Measurements from ENCODE around the gene RBM42.

The RBM42 gene

DNA sequence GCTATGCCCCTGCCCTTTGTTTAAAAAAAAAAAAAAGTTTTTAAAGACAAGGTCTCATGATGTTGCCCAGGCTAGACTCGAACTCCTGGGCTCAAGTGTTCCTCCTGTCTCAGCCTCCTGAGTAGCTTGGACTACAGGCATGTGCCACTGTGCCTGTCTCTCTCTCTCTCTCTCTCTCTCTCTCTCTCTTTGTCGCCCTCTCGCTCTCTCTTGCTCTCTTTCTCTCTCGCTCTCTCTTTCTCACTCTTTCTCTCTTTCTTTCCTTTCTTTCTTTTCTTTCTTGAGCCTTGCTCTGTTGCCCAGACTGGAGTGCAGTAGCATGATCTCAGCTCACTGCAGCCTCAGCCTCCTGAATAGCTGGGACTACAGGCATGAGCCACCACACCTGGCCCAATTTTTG lies 26.8 kb downstream of the RBM42 start:
- Histone ChIP-seq H3K4me3 (ENCODE audit: low read depth in 1 of 2, low read length in 1 of 2) (no peak overlapping the region), H3K36me3 (peaks cover 96% of the 10 kb centered on the region), H3K9me3 (no peaks in the 10 kb centered on the region), H3K27ac (no peak overlapping the region), H3K27me3 (no peaks in the 10 kb centered on the region), H3K4me1 (ENCODE audit: control insufficient read depth in 1 of 2, insufficient read depth in 1 of 2, low read depth in 1 of 2, low read length in 1 of 2) (peaks cover 3 to 4% of the 10 kb centered on the region in 2 experiments)
- TF ChIP-seq, protein P1, sequence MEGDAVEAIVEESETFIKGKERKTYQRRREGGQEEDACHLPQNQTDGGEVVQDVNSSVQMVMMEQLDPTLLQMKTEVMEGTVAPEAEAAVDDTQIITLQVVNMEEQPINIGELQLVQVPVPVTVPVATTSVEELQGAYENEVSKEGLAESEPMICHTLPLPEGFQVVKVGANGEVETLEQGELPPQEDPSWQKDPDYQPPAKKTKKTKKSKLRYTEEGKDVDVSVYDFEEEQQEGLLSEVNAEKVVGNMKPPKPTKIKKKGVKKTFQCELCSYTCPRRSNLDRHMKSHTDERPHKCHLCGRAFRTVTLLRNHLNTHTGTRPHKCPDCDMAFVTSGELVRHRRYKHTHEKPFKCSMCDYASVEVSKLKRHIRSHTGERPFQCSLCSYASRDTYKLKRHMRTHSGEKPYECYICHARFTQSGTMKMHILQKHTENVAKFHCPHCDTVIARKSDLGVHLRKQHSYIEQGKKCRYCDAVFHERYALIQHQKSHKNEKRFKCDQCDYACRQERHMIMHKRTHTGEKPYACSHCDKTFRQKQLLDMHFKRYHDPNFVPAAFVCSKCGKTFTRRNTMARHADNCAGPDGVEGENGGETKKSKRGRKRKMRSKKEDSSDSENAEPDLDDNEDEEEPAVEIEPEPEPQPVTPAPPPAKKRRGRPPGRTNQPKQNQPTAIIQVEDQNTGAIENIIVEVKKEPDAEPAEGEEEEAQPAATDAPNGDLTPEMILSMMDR (IDR thresholded peaks at IDR 0.05) = no peak

DNA sequence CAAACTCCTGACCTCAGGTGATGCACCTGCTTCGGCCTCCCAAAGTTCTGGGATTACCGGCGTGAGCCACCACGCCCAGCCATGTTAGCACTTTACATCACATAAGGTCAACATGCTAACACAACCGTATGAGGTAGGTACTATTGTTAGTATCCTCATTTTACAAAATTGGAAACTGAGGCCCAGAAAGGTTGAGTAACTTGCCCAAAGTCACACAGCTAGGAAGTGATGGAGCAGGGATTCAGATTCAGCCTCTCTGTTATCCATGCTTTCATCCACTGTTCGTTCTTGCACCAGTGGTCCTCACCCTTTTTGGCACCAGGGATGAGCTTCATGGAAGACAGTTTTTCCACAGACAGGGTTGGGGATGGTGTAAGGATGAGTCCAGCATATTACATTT lies 27.9 kb downstream of the RBM42 start:
- Histone ChIP-seq H3K27me3 (no peaks in the 10 kb centered on the region), H3K27ac (no peak overlapping the region), H3K36me3 (peaks cover 94% of the 10 kb centered on the region), H3K4me3 (ENCODE audit: low read depth in 1 of 2, low read length in 1 of 2) (no peak overlapping the region), H3K4me1 (ENCODE audit: control insufficient read depth in 1 of 2, insufficient read depth in 1 of 2, low read depth in 1 of 2, low read length in 1 of 2) (no peaks in the 10 kb centered on the region), H3K9me3 (no peaks in the 10 kb centered on the region)
- TF ChIP-seq, protein P1 (IDR thresholded peaks at IDR 0.05) = no peak

DNA sequence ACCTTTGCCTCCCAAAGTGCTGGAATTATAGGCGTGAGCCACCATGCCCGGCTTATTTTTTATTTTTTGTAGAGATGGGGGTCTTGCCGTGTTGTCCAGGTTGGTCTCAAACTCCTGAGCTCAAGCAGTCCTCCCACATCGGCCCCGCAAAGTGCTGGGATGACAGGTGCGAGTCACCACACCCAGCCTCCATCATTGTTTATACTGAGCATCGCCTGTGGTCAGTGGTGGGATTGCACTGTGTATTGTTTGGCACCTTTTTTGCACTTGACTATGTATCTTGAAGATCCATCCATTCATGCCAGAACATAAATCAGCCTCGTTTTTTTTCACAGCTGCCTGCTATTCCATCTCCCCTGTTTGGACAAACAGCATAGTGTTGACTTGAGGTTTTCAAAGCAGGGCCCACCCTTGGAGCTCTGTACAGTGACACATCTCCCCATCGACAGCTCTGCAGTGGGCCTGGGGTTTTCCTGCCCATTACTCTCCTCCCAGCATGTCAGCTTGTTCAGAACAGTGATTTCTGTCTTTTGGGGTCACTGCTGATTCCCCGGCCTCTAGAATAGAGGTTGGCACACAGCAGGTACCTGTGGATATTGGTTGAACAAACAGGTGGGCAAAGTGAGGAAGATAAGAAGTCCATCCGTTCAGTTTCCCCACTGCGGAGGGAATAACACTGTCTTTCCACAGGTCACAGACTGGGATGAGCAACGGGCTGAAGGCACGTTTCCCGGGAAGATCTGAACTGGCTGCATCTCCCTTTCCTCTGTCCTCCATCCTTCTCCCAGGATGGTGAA lies 29.3 kb downstream of the RBM42 start:
- Histone ChIP-seq H3K4me1 (ENCODE audit: control insufficient read depth in 1 of 2, insufficient read depth in 1 of 2, low read depth in 1 of 2, low read length in 1 of 2) (no peaks in the 10 kb centered on the region), H3K9me3 (no peaks in the 10 kb centered on the region), H3K36me3 (peaks cover 81% of the 10 kb centered on the region), H3K27ac (no peak overlapping the region), H3K27me3 (no peaks in the 10 kb centered on the region), H3K4me3 (ENCODE audit: low read depth in 1 of 2, low read length in 1 of 2) (no peak overlapping the region)
- TF ChIP-seq, protein P1 (IDR thresholded peaks at IDR 0.05) = no peak

DNA sequence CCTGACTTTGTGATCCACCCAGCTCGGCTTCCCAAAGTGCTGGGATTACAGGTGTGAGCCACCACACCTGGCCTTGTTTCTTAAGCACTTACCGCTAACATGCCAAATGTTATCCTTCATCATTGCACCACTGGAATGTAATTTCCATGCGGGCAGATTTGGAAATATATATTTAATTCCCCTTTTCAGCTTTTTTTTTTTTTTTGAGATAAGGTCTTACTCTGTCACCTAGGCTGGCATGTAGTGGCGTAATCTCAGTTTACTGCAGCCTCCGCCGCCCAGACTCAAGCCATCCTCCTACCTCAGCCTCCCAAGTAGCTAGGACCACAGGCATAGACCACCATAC lies 33.1 kb downstream of the RBM42 start:
- no peaks in the 10 kb centered on the region for H3K4me1 ChIP-seq (ENCODE audit: control insufficient read depth in 1 of 2, insufficient read depth in 1 of 2, low read depth in 1 of 2, low read length in 1 of 2)
- peaks cover 50% of the 10 kb centered on the region for H3K36me3 ChIP-seq
- no peaks in the 10 kb centered on the region for H3K27me3 ChIP-seq
- H3K9me3 ChIP-seq = no peaks in the 10 kb centered on the region
- TF ChIP-seq, protein P1 (IDR thresholded peaks at IDR 0.05) = no peak
- H3K4me3 ChIP-seq (ENCODE audit: low read depth in 1 of 2, low read length in 1 of 2) = no peak overlapping the region
- H3K27ac ChIP-seq = no peak overlapping the region

DNA sequence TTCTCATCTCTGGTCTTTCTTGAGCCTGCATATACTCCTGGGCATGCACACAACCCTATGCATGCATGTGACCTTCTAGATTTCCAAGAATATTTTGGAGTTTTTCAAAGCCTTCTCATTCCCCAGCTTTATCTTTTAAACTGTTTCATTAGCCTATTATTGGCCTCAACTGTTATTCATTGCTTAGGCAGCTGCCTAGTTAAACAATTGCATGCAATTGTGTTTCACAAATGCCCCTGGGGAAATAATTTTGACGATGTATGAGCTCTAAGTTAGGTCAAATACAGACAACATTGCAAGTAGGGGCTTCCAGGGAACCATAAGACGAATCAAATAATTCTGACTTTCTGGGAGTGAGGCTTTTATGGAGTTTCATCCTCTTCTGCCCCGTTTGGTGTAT lies 35.1 kb downstream of the RBM42 start:
- Histone ChIP-seq H3K4me1 (ENCODE audit: control insufficient read depth in 1 of 2, insufficient read depth in 1 of 2, low read depth in 1 of 2, low read length in 1 of 2) (no peaks in the 10 kb centered on the region), H3K27ac (no peak overlapping the region), H3K27me3 (peaks cover 9% of the 10 kb centered on the region), H3K36me3 (peaks cover 30% of the 10 kb centered on the region), H3K4me3 (ENCODE audit: low read depth in 1 of 2, low read length in 1 of 2) (no peak overlapping the region), H3K9me3 (no peaks in the 10 kb centered on the region)
- TF ChIP-seq, protein P1 (IDR thresholded peaks at IDR 0.05) = no peak

Measured in neutrophil (primary cell).